Choroid plexus epithelial cell (primary cell): ENCODE results near the gene RMDN3.

Experiments
- DNase-seq: peaks from one replicate; pipeline ENCODE4 v3.0.0-alpha.2; 2010; ENCODE audit warnings: low read depth
- H3K4me3 ChIP-seq: 2 replicates; pipeline ENCODE4 v1.5.1; 2011; ENCODE audit warnings: low read depth, mild to moderate bottlenecking, control low read depth, low read length, moderate library complexity
- CTCF ChIP-seq: conservative IDR thresholded peaks from 2 replicates; pipeline ENCODE4 v1.5.1; 2011; ENCODE audit warnings: low read depth, mild to moderate bottlenecking, control low read depth, inconsistent platforms, low read length, moderate library complexity

Gene RMDN3

GRCh38 chr15:40785814-40786213, 30.8 kb upstream of the RMDN3 start:
- no peak overlapping the region for H3K4me3 ChIP-seq
- TF ChIP-seq CTCF = no peak
- DNase-seq = peak; percentile 30

- peak; percentile 39 for DNase-seq
- TF ChIP-seq CTCF = peak; percentile 38
- H3K4me3 ChIP-seq = no peak overlapping the region
Measured at GRCh38 chr15:40785164-40785563, 30.1 kb upstream of the RMDN3 start.

DNA sequence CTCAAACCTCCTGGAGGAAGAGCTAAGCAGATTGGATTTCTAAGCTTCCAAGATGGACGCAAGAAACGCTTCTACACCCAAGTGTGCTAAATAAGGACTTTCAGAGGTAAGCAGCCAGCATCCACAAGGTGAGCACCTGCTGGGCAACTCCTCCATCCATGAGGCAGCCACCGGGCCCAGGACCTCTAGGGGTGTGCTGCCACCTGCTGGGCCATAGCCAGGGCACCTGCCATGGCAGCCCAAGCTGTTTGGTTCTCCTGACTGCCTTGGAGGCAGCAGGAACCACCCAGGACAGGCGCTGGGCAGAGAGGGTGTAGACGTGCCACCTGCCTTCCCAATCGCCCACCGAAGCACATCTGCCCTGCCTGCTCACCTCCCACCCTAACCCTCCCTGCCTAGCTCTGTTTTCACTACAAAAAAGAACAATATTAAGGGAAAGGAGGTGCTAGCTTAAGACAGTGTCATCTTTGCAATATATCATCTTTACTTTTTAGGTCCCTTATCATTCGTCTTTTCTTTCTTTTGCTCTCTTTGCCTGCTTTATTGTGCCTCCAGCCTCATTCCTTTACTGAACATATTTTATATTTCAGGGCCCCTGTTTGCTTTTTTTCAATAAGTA, 27.7 kb upstream of the RMDN3 start:
- peak; percentile 25 for DNase-seq
- TF ChIP-seq CTCF = peak; percentile 58
- H3K4me3 ChIP-seq = no peak overlapping the region

- DNase-seq = peak; percentile 39
- TF ChIP-seq CTCF = no peak
- no peak overlapping the region for H3K4me3 ChIP-seq
Measured at GRCh38 chr15:40776537-40777141, 21.6 kb upstream of the RMDN3 start.

GRCh38 chr15:40775740-40776536, 20.9 kb upstream of the RMDN3 start:
- DNase-seq = no peak
- no peak for TF ChIP-seq CTCF
- no peak overlapping the region for H3K4me3 ChIP-seq

- TF ChIP-seq CTCF = no peak
- no peak overlapping the region for H3K4me3 ChIP-seq
- no peak for DNase-seq
Measured at GRCh38 chr15:40775007-40775406, 20.0 kb upstream of the RMDN3 start.
